RKO (cell line): Measurements from ENCODE around the gene VPS8.
"Not testable (repeated sequence)": the region's sequence is repeated elsewhere in the genome, so short reads cannot be mapped to it uniquely, and the experiment has no call there.

Experiments used
- DNase-seq: peaks from one replicate; pipeline ENCODE4 v3.0.0-alpha.2; 2016; ENCODE audit warnings: low spot score

VPS8 gene

GRCh38 chr3:184924547-184924946 is 112.6 kb downstream of the VPS8 start:
- no peak for DNase-seq

DNA sequence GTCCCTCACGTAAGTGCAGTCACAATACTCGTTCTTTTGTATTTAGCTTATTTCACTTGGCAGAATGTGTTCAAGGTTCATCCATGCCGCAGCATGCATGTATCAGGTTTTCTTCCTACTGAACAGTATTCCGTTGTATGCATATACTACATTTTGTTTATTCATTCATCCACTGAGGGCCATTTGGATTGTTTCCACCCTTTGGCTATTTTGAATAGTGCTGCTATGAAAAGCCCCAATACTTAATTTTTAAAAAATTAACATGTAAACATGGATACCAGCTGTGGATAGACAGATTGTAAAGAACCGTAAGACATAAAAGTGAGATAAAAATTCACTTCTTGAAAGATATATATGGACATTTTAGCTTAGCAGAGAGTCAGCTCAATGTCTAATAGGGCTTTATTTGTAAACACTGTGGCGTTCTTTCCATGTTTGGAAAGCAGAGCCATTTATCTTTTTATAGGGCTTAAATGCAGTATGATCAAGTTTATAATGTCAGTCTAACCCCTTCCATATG is 115.9 kb downstream of the VPS8 start:
- DNase-seq = no peak

DNA sequence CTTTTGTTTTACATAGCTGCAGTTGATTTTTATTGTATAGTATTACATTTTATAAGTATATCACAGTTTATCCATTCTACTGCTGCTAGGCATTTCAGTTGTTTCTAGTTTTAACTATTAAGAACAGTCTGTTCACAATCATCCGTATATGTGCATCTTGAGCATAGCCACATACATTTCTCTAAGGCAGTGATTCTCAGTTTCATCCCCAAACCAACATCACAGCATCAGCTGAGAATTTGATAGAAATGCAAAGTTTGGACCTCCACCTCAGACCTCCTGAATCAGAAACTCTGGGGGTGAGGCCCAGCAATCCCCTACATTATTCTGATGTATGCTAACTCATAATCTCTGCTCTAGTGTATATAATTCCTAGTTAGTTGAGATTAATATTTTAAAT is 120.8 kb downstream of the VPS8 start:
- no peak for DNase-seq

GRCh38 chr3:184937611-184938010 is 125.6 kb downstream of the VPS8 start:
- DNase-seq = no peak

DNA sequence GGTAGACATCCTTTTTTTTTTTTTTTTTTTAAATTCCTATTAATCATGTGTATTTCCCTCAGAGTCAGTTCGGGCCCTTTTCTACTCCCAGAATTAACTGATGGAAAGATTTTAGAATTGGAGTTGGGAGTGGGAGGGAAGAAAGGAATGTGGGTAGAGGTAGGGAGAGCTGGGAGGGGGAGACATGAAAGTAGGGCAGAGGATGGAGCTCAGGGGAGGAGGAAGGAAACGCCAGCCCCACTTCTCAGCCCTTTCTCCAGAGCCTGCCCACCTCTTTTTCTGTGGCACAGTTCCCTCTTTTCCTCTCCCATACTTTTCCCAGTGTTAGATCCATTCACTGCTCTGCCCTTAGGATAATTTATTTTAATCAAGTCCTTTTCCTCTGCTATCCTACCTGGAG is 129.4 kb downstream of the VPS8 start:
- no peak for DNase-seq

DNA sequence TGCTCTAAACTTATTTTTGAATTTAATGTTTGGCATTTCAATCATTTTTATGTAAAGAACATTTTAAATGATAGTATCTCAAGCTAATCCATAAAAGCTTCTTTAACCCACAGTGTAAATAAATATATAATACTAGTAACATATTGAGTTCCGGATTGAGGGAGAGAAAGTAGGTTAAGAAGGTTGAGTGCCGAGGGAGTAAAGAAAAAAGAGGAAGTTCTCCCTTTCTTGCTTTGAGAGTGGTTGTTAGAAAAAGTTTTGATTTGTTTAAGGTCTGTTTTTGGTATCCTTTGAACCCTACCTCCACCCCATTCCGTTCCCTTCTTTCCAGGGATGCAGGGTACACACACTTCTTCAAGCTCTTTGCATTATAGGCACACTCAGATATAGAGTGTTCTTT is 130.8 kb downstream of the VPS8 start:
- DNase-seq = no peak

GRCh38 chr3:184944241-184944640 is 132.3 kb downstream of the VPS8 start:
- no peak for DNase-seq

- DNase-seq = no peak
These were observed 134.1 kb downstream of the VPS8 start for GRCh38 chr3:184945886-184946625.

DNA sequence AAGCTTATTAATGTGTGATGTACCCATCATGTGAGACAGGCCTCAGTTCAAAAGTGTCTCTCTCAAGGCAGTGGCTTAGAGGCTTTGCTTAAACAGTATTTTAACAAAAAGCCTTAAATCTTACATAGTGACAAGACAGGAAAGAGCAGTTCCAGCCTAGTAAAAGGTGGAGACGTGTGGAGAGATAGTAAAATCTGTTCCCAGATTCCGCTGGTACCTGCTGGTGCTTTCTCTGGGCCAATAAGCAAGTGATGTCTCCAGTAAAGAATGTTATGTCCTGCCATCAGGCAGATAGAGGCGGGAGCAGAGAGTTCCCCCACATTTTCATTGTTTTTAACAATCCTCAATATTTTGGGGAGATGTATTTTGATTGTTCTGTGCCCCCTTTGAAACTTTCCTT is 135.0 kb downstream of the VPS8 start:
- no peak for DNase-seq

- DNase-seq = no peak
These were observed 137.4 kb downstream of the VPS8 start for GRCh38 chr3:184949251-184949965.

DNA sequence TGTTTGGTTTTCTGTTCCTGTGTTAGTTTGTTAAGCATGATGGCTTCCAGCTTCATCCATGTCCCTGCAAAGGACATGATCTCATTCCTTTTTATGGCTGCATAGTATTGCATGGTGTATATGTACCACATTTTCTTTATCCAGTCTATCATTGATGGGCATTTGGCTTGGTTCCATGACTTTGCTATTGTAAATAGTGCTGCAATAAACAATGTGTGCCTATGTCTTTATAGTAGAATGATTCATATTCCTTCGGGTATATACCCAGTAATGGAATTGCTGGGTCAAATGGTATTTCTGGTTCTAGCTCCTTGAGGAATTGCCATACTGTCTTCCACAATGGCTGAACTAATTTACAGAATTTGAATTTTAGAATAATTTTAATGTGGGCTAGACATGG is 138.8 kb downstream of the VPS8 start:
- DNase-seq = not testable (repeated sequence)

- no peak for DNase-seq
These were observed 140.7 kb downstream of the VPS8 start for GRCh38 chr3:184952671-184953070.

DNA sequence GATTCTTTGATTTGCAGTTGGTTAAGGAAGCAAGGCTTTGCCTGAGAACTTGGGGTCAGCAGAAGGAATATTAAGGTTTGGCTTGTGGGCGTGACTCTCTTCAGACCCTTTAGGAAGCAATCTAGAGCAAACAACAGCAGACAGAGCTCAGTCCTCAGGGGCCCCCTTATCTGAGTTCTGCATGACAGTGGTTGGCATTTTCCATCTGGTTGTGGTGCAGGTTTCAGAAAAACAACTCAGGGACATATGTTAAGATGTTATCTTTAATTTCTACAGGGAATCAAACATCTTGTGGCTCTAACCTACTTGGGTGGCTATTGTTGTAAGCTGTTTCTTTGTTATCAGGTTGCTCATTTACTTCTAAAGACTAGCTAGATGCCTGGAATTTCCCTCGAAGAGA is 141.4 kb downstream of the VPS8 start:
- no peak for DNase-seq

DNA sequence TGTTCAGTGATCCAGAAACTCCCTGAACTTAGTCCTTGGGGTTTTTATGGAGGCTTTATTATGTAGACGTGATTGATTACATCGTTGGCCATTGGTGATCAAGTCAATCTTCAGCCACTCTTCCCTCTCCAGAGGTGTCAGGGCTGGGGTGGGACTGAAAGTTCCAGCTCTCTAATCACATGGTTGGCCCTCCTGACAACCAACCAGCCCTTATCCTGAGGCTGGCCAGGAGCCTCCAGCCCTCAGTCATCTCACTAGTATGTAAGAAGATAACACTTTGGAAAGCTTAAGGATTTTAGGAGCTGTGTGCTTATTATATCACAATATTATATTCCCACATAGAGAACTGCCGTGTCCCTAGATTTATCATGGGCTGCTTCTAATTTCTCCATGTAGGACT is 142.3 kb downstream of the VPS8 start:
- DNase-seq = no peak

DNA sequence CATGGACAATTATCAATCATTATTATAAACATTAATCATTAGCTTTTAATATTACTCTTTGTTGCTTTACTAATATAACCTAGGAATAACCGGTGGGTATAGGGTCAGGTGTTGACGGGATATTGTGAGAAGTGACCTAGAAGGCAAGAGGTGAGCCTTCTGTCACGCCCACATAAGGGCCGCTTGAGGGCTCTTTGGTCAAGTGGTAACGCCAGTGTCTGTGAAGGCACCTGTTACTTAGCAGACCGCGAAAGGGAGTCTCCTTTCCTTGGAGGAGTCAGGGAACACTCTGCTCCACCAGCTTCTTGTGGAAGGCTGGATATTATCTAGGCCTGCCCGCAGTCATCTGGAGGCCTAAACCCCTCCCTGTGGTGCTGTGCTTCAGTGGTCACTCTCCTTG is 142.9 kb downstream of the VPS8 start:
- DNase-seq = not testable (repeated sequence)

DNA sequence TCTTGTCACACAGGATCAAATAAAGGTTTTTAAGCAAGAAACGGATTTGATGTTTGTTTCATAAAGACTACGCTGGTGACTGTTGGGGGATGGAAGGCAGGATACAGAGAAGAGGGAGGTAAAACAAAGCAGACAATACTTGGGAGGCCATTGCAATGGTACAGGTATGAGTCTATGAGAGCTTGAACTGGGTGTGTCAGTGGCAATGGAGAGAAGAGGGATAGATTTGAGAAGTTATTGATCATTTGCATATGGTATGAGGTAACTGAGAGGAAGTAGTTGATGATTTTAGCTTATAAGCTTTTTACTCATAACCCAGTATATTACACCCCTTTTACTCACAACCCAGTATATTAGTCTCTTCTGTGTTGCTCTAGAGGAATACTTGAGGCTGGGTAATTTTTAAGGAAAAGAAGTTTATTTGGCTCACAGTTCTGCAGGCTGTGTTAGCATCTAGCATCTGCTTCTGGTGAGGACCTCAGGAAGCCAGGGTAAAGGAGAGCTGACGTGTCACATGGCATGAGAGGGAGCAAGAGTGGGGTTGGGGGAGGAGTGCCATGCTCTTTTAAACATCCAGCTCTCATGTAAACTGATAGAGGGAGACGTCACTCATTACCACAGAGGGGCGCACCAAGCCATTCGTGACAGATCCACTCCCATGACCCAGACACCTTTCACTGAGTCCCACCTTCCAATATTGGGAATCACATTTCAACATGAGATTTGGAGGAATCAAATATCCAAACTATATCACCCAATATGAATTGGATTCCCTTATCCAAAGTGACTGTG is 153.9 kb downstream of the VPS8 start:
- DNase-seq = no peak

GRCh38 chr3:184968115-184968514 is 156.1 kb downstream of the VPS8 start:
- DNase-seq = no peak

DNA sequence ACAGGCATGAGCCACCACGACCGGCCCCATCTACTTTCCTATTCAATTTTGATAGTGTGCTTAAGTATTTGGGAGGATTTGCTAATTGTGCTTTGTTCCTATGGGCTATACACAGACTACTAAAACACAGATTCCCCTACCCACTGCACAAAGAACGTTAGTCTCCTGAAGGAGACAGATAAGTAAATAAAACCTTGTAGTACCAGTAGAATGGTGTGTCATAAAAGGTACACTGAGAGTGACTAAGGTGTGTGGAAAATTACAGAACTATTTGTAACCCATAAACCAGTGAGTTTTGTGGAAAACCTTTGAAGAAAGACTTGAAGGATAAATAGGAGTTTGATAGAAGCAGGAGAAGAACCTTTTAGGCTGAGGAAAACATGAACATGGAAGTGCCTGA is 158.2 kb downstream of the VPS8 start:
- DNase-seq = no peak

DNA sequence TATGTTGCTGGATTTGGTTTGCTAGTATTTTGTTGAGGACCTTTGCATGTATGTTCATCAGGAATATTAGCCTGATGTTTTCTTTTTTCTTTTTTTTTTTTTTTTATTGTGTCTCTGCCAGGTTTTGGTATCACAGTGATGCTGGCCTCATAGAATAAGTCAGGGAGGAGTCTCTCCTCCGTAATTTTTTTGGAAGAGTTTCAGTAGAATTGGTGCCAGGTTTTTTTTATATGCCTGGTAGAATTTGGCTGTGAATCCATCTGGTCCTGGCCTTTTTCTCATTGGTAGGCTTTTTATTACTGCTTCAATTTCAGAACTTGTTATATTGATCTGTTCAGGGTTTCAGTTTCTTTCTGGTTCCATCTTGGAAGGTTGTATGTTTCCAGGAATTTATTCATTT is 165.8 kb downstream of the VPS8 start:
- no peak for DNase-seq

GRCh38 chr3:184981071-184981470 is 169.1 kb downstream of the VPS8 start:
- DNase-seq = no peak

DNA sequence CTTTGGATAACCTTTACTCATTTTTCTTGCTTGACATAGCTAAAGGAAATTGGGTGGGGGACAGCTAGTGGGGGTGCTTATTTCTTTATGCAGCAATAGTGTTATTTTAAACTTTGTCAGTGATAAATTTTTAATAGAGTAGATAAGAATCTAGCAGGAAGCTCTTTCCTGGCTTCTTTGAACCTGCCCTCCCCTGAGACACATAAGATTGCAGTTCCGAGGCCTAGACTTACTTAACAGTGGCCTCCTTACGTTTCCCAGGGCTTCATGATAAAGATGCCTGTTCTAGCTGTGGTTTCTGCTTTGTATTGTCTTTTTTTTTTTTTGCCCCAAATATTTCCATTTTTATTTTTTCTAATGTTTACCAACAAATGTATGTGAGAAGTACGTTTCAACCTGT is 170.1 kb downstream of the VPS8 start:
- no peak for DNase-seq

- no peak for DNase-seq
These were observed 173.6 kb downstream of the VPS8 start for GRCh38 chr3:184985586-184985985.

GRCh38 chr3:184986366-184986889 is 174.5 kb downstream of the VPS8 start:
- no peak for DNase-seq
